Stimulated activated naive CD4-positive, alpha-beta T cell treated with Interleukin-2 at 50 U/mL for 16 hours (primary cell): ENCODE results near the gene TARP.
"Not testable (repeated sequence)": the region's sequence is repeated elsewhere in the genome, so short reads cannot be mapped to it uniquely, and the experiment has no call there.

ENCODE experiments used
- DNase-seq: peaks from one replicate; lab custom pipeline; 2025; lab: John Stamatoyannopoulos, UW

TARP gene

GRCh38 chr7:38299275-38299931 is 26.0 kb upstream of the TARP start:
- no peak for DNase-seq

GRCh38 chr7:38296059-38296857 is 22.8 kb upstream of the TARP start:
- no peak for DNase-seq

- DNase-seq: no peak
Measured at GRCh38 chr7:38294926-38295325, 21.5 kb upstream of the TARP start.

- no peak for DNase-seq
Measured at GRCh38 chr7:38292442-38292841, 19.0 kb upstream of the TARP start.

GRCh38 chr7:38291650-38292049 is 18.2 kb upstream of the TARP start:
- DNase-seq: no peak

- DNase-seq: no peak
Measured at GRCh38 chr7:38291117-38291647, 17.7 kb upstream of the TARP start.

GRCh38 chr7:38284553-38284952 is 11.1 kb upstream of the TARP start:
- DNase-seq: no peak

GRCh38 chr7:38283809-38284208 is 10.4 kb upstream of the TARP start:
- no peak for DNase-seq

GRCh38 chr7:38283107-38283506 is 9.7 kb upstream of the TARP start:
- no peak for DNase-seq

GRCh38 chr7:38282081-38282480 is 8.6 kb upstream of the TARP start:
- DNase-seq: no peak

GRCh38 chr7:38281266-38281665 is 7.8 kb upstream of the TARP start:
- DNase-seq: no peak

GRCh38 chr7:38280707-38281106 is 7.3 kb upstream of the TARP start:
- DNase-seq: no peak

GRCh38 chr7:38280000-38280399 is 6.6 kb upstream of the TARP start:
- DNase-seq: no peak

GRCh38 chr7:38276096-38276877 is 2.9 kb upstream of the TARP start:
- no peak for DNase-seq

- no peak for DNase-seq
Measured at GRCh38 chr7:38274927-38275620, 1.6 kb upstream of the TARP start.

GRCh38 chr7:38274486-38274885 is 1.1 kb upstream of the TARP start:
- DNase-seq: no peak

- not testable (repeated sequence) for DNase-seq
Measured at GRCh38 chr7:38270405-38270804, 3.0 kb downstream of the TARP start.

GRCh38 chr7:38269704-38270346 is 3.6 kb downstream of the TARP start:
- not testable (repeated sequence) for DNase-seq

GRCh38 chr7:38265958-38266357 is 7.5 kb downstream of the TARP start:
- DNase-seq: not testable (repeated sequence)

- DNase-seq: not testable (repeated sequence)
Measured at GRCh38 chr7:38264602-38265001, 8.8 kb downstream of the TARP start.

GRCh38 chr7:38263274-38263673 is 10.2 kb downstream of the TARP start:
- not testable (repeated sequence) for DNase-seq
